ENCODE measurements around the gene PAX7.

DNA sequence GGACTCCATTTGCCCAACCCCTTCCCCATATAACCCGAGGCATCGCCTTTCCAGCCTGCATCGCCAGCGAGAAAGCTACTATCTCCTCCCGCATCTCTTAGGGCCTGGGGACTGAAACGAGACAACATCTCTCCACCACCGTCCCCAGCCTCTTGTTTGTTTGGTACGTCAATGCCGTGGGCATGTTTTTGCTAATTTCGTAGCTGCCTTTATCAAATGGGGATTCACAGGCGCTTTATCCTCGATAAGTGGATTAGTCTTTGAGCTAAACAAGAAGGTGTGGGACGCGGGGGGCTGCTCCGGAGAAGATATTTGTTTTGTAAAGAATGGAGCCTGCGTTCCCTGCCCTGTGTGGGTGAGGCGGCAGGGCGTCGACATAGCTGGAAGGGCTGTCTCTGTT, 91.6 kb downstream of the PAX7 start:
- TF ChIP-seq CTCF (conservative IDR thresholded peaks at IDR 0.05 in 1 of 2, IDR thresholded peaks at IDR 0.05 in 1 of 2; ENCODE audit: extremely low read depth in 1 of 2, insufficient read depth in 1 of 2, low read depth in 1 of 2, low read length in 2 of 2), result no peak
- TF ChIP-seq EZH2 (IDR thresholded peaks at IDR 0.05; ENCODE audit: borderline replicate concordance, low read length), result no peak

All from mammary epithelial cell (primary cell).